Small intestine (tissue), 7 donors: Measurements from ENCODE around the gene CORO1C. TPM values are rescaled to one million over a fixed set of nuclear protein-coding genes. Genes with fewer than 3 reads are reported as not detected.

Source experiments
- DNase-seq, 2 donors: peaks; one replicate each; pipeline versions ENCODE4 v3.0.0 to v3.0.0-alpha.2; 2013
- FAIRE-seq: peaks from 2 replicates; lab custom pipeline; 2012; peaks lifted over from hg19 to GRCh38; lab: Jason Lieb, UNC
- H3K27ac ChIP-seq, 3 donors: one replicate each; pipeline ENCODE4 v1.5.1; 2013; ENCODE audit warnings: low read length in 2 of 3, mild to moderate bottlenecking in 2 of 3, control low read depth in 1 of 3, inconsistent platforms in 1 of 3, low read depth in 1 of 3, moderate library complexity in 1 of 3
- H3K27me3 ChIP-seq, 3 donors: one replicate each; pipeline ENCODE4 v1.6.1; 2013; ENCODE audit warnings: low read length in 3 of 3, inconsistent platforms in 1 of 3; ENCODE audit not compliant: control insufficient read depth in 3 of 3, insufficient read depth in 3 of 3
- H3K36me3 ChIP-seq, 3 donors: one replicate each; pipeline ENCODE4 v1.6.1; 2013; ENCODE audit warnings: low read length in 3 of 3, inconsistent platforms in 1 of 3, low read depth in 1 of 3, mild to moderate bottlenecking in 1 of 3, moderate library complexity in 1 of 3; ENCODE audit not compliant: control insufficient read depth in 3 of 3, insufficient read depth in 2 of 3
- H3K4me1 ChIP-seq, 3 donors: one replicate each; pipeline ENCODE4 v1.6.1; 2013; ENCODE audit warnings: low read length in 2 of 3, inconsistent platforms in 1 of 3, low read depth in 1 of 3, mild to moderate bottlenecking in 1 of 3, moderate library complexity in 1 of 3; ENCODE audit not compliant: control insufficient read depth in 3 of 3, insufficient read depth in 2 of 3
- H3K4me3 ChIP-seq, 3 donors: one replicate each; pipeline ENCODE4 v1.5.1; 2013; ENCODE audit warnings: low read length in 3 of 3, control low read depth in 1 of 3, inconsistent platforms in 1 of 3, low read depth in 1 of 3, mild to moderate bottlenecking in 1 of 3, moderate library complexity in 1 of 3
- H3K9me3 ChIP-seq, 2 donors: one replicate each; pipeline ENCODE4 v1.6.1; 2013; ENCODE audit warnings: low read depth in 1 of 2, low read length in 1 of 2; ENCODE audit not compliant: control insufficient read depth in 2 of 2, insufficient read depth in 1 of 2
- WGBS, 3 donors: extraction: QIAGEN DNeasy Blood & Tissue Kit; methylation state at CpG; one replicate each; pipeline ENCODE4 v1.1.7; 2013; 5-methylcytosine and 5-hydroxymethylcytosine counted together
- polyA plus RNA-seq, 4 donors: library from polyadenylated mRNA; stranded (reverse) in 3 of 4; unstranded in 1 of 4; fragments of 200-250 nt in 3 of 4; fragments of 120-200 nt in 1 of 4; gene quantifications; one replicate each; pipeline versions ENCODE4 v1.2.1 to v1.2.3, GENCODE V29; 2013
- donor health status: healthy with polysubstance abuse.
- donor health status: control.
- donor health status: control.
- donor health status: Bipolar disorder and iron deficiency.
- donor health status: healthy.

Gene CORO1C
- polyA plus RNA-seq, 4 donors, result 22.2 to 59.2 (median 33.0) TPM

- no peak overlapping the region for H3K4me3 ChIP-seq
- no peaks in the 10 kb centered on the region for H3K27me3 ChIP-seq
- H3K36me3 ChIP-seq, result no peaks in the 10 kb centered on the region
- H3K9me3 ChIP-seq, result no peaks in the 10 kb centered on the region
- 70 to 86% (median 76%) methylated on average over 8 of the region's 8 CpGs for whole genome bisulfite sequencing, 3 donors
- no peak overlapping the region for H3K27ac ChIP-seq
- H3K4me1 ChIP-seq, result peaks cover 0 to 4% (median 0%) of the 10 kb centered on the region in 3 donors
- FAIRE-seq (no peak), DNase-seq (no peak)
Observed at GRCh38 chr12:108610336-108610815, 120.9 kb downstream of the CORO1C start.

- H3K27ac ChIP-seq, result no peak overlapping the region
- 51 to 61% (median 60%) methylated on average over 21 of the region's 21 CpGs for WGBS, 3 donors
- peak in 1 of 2 donors; percentile 60 for DNase-seq
- H3K4me3 ChIP-seq, result no peak overlapping the region
- FAIRE-seq, result no peak
- peaks cover 0 to 4% (median 0%) of the 10 kb centered on the region in 3 donors for H3K4me1 ChIP-seq
- H3K27me3 ChIP-seq, result no peaks in the 10 kb centered on the region
- H3K9me3 ChIP-seq, result no peaks in the 10 kb centered on the region
- H3K36me3 ChIP-seq, result no peaks in the 10 kb centered on the region
Observed at GRCh38 chr12:108609537-108610335, 121.6 kb downstream of the CORO1C start.

GRCh38 chr12:108608616-108609015 lies 122.7 kb downstream of the CORO1C start:
- 70 to 85% (median 76%) methylated on average over 5 of the region's 5 CpGs for WGBS, 3 donors
- Histone ChIP-seq H3K4me3 (no peak overlapping the region), H3K4me1 (peaks cover 0 to 4% (median 0%) of the 10 kb centered on the region in 3 donors), H3K27me3 (no peaks in the 10 kb centered on the region), H3K27ac (no peak overlapping the region), H3K36me3 (no peaks in the 10 kb centered on the region), H3K9me3 (no peaks in the 10 kb centered on the region)
- DNase-seq, result no peak
- no peak for FAIRE-seq

GRCh38 chr12:108607981-108608600 lies 123.2 kb downstream of the CORO1C start:
- no peaks in the 10 kb centered on the region for H3K36me3 ChIP-seq
- WGBS, 3 donors, result 69 to 83% (median 70%) methylated on average over 9 to 10 of the region's 10 CpGs
- no peaks in the 10 kb centered on the region for H3K9me3 ChIP-seq
- H3K4me3 ChIP-seq, result no peak overlapping the region
- DNase-seq, result no peak
- H3K4me1 ChIP-seq, result peaks cover 0 to 4% (median 0%) of the 10 kb centered on the region in 3 donors
- H3K27ac ChIP-seq, result no peak overlapping the region
- FAIRE-seq, result no peak
- no peaks in the 10 kb centered on the region for H3K27me3 ChIP-seq

GRCh38 chr12:108606492-108606891 lies 124.8 kb downstream of the CORO1C start:
- no peak overlapping the region for H3K4me3 ChIP-seq
- H3K27ac ChIP-seq, result no peak overlapping the region
- H3K4me1 ChIP-seq, result peaks cover 0 to 4% (median 0%) of the 10 kb centered on the region in 3 donors
- H3K27me3 ChIP-seq, result no peaks in the 10 kb centered on the region
- 71 to 90% (median 87%) methylated on average over 9 of the region's 9 CpGs for WGBS, 3 donors
- no peak for DNase-seq
- H3K9me3 ChIP-seq, result no peaks in the 10 kb centered on the region
- H3K36me3 ChIP-seq, result no peaks in the 10 kb centered on the region
- FAIRE-seq, result no peak

- Histone ChIP-seq H3K9me3 (no peaks in the 10 kb centered on the region), H3K4me3 (no peak overlapping the region), H3K4me1 (peaks cover 0 to 4% (median 0%) of the 10 kb centered on the region in 3 donors), H3K27ac (no peak overlapping the region), H3K36me3 (no peaks in the 10 kb centered on the region), H3K27me3 (no peaks in the 10 kb centered on the region)
- FAIRE-seq (no peak), DNase-seq (no peak)
- 81 to 93% (median 88%) methylated on average over 4 of the region's 4 CpGs for WGBS, 3 donors
Observed at GRCh38 chr12:108605690-108606406, 125.5 kb downstream of the CORO1C start.

- H3K4me3 ChIP-seq, result no peak overlapping the region
- no peaks in the 10 kb centered on the region for H3K4me1 ChIP-seq
- WGBS, 3 donors, result 53 to 74% (median 54%) methylated on average over 3 of the region's 3 CpGs
- no peaks in the 10 kb centered on the region for H3K36me3 ChIP-seq
- no peak for DNase-seq
- FAIRE-seq, result no peak
- no peaks in the 10 kb centered on the region for H3K27me3 ChIP-seq
- H3K9me3 ChIP-seq, result no peaks in the 10 kb centered on the region
- no peak overlapping the region for H3K27ac ChIP-seq
Observed at GRCh38 chr12:108605000-108605689, 126.2 kb downstream of the CORO1C start.
